Measurements from ENCODE around the gene HSD17B12. TPM values are rescaled to one million over a fixed set of nuclear protein-coding genes. Genes with fewer than 3 reads are reported as not detected.
"Not testable (repeated sequence)": the region's sequence is repeated elsewhere in the genome, so short reads cannot be mapped to it uniquely, and the experiment has no call there.

Gene HSD17B12
- total RNA-seq, 1 donor from 2014 or later, result 83.6 TPM

DNA sequence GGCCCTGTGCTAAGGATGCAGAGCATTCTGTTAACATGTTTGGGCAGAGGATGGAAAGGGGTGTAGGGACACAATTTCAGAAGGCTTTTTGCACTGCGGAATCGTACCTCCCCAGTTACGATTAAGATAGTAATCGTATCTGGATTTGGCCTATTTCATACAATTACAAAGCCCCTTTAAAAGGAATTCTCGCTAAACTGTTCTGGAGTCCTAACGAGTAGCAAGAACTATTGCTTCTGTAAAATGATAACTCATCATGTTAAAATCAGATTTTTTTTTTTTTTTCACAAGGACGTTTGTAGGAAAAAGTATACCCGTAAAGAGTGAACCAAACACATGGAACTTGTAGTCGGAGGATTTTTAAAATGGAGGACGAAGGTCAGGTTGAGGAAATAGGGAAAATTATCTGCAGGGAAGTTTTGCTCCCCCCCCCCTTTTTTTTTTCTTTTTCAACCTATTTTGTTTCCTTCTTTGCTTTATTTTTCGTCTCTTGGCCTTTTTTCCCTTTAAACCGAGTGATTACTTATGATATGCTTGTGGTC lies 934 bp downstream of the HSD17B12 start:
- no peaks in the 10 kb centered on the region for H3K27me3 ChIP-seq (ENCODE audit: low read depth)
- peak overlapping the region; percentile 96 for H3K27ac ChIP-seq (replicated peaks)
- peaks cover 10% of the 10 kb centered on the region for H3K36me3 ChIP-seq
- H3K4me1 ChIP-seq, result peaks cover 67% of the 10 kb centered on the region
- DNase-seq, result no peak
- peaks cover 4% of the 10 kb centered on the region for H3K9me3 ChIP-seq (replicated peaks)
- intact Hi-C loops (cut with micrococcal nuclease), result no loop called here
- TF ChIP-seq, protein P1, sequence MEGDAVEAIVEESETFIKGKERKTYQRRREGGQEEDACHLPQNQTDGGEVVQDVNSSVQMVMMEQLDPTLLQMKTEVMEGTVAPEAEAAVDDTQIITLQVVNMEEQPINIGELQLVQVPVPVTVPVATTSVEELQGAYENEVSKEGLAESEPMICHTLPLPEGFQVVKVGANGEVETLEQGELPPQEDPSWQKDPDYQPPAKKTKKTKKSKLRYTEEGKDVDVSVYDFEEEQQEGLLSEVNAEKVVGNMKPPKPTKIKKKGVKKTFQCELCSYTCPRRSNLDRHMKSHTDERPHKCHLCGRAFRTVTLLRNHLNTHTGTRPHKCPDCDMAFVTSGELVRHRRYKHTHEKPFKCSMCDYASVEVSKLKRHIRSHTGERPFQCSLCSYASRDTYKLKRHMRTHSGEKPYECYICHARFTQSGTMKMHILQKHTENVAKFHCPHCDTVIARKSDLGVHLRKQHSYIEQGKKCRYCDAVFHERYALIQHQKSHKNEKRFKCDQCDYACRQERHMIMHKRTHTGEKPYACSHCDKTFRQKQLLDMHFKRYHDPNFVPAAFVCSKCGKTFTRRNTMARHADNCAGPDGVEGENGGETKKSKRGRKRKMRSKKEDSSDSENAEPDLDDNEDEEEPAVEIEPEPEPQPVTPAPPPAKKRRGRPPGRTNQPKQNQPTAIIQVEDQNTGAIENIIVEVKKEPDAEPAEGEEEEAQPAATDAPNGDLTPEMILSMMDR (IDR thresholded peaks at IDR 0.05; ENCODE audit: borderline replicate concordance), result no peak
- H3K4me3 ChIP-seq, result peak overlapping the region; percentile 94

DNA sequence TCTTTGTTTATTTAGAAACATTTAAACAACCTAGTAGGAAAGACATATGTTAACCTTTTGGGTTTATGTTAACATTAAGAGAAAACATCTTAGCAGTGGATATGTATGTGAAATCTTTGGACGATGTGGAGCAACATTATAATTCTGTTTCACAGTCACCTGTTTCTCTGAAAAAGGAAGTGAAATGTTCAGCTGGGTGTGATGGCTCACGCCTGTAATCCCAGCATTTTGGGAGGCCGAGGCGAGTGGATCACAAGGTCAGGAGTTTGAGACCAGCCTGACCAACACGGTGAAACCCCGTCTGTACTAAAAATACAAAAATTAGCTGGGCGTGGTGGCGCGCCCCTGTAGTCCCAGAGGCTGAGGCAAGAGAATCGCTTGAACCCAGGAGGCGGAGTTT lies 1.5 kb downstream of the HSD17B12 start:
- peak overlapping the region; percentile 94 for H3K4me3 ChIP-seq
- DNase-seq; intact Hi-C loops (cut with micrococcal nuclease); H3K27me3 ChIP-seq (ENCODE audit: low read depth); H3K36me3 ChIP-seq; H3K9me3 ChIP-seq (replicated peaks): not testable (repeated sequence)
- peaks cover 73% of the 10 kb centered on the region for H3K4me1 ChIP-seq
- H3K27ac ChIP-seq (replicated peaks), result peak overlapping the region; percentile 96

DNA sequence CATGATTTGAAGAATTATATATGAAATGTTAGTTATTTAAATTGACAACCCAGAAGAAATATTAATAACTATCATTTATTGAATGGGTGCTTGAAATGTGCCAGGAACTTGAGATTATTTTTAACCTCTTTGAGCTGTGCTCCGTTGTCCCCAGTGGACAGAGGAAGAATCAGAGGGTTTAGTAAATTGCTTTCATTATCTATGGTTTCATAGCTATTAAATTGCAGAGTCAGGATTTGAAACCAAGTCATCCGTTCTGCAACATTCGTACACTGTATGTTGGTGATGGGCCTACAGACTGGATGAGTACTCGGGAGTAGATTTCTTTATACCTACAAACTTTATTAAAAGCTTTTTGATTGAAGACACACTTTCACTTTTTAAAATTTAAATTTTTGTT lies 4.9 kb downstream of the HSD17B12 start:
- intact Hi-C loops (cut with micrococcal nuclease), result no loop called here
- Histone ChIP-seq H3K27ac (replicated peaks) (peak overlapping the region; percentile 87), H3K4me3 (peak overlapping the region; percentile 1), H3K4me1 (peaks cover 92% of the 10 kb centered on the region), H3K27me3 (ENCODE audit: low read depth) (no peaks in the 10 kb centered on the region), H3K9me3 (replicated peaks) (no peaks in the 10 kb centered on the region), H3K36me3 (peaks cover 10% of the 10 kb centered on the region)
- no peak for DNase-seq
- TF ChIP-seq, protein P1 (IDR thresholded peaks at IDR 0.05; ENCODE audit: borderline replicate concordance), result peak; percentile 31

DNA sequence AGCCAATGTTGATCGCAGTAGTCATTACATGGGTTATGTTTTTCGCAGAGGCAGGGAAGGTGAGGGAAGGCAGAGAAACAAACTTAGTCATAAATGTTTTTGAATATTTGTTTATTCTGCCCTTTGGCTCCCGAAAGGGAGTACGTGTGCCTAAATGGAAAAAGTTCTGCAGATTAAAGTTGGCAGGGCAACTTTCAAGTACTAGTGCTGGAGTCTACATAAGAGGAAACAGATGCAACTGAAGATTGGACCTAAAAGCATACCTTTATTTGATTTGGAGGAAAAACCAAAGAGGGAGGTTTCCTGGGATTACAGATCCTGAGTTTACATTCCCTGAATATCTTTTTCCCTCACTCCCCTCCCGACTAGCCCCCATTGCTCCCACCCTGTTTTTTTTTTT lies 5.7 kb downstream of the HSD17B12 start:
- intact Hi-C loops (cut with micrococcal nuclease), result no loop called here
- H3K27me3 ChIP-seq (ENCODE audit: low read depth), result no peaks in the 10 kb centered on the region
- H3K4me1 ChIP-seq, result peaks cover 89% of the 10 kb centered on the region
- H3K9me3 ChIP-seq (replicated peaks), result no peaks in the 10 kb centered on the region
- H3K4me3 ChIP-seq, result peak overlapping the region; percentile 1
- no peak for DNase-seq
- TF ChIP-seq, protein P1 (IDR thresholded peaks at IDR 0.05; ENCODE audit: borderline replicate concordance), result no peak
- peak overlapping the region; percentile 87 for H3K27ac ChIP-seq (replicated peaks)
- H3K36me3 ChIP-seq, result peaks cover 10% of the 10 kb centered on the region

DNA sequence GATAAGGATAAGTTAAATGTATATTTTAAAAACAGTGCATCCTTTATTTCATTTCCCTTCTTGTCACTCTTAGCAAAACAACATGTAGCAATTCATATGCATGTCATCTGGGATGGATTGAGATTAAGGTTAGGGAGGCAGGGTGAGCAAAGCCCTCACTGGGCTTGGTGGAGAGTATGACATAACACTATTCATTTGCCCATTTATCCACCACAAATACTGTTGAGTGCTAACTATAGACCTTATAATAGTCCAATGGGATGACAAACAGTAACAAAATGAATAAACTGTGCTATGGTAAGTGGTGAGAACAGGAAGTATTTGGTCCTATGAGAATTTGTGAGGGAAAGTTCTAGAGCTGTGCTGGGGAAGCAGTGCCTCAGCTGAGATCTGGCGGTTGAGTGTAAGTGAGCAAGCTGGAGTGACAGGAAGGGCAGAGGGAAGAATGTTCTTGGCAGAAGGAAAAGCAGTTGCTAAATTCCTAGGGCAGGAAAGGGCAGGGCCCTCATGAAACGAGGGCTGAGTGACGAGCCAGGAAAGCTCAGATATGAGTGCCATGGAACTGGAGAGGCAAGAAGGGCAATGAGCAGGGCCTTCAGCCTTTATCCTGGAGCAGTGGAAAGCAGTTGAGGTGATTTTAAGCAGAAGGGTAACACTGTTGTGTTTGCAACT lies 6.7 kb downstream of the HSD17B12 start:
- H3K27me3 ChIP-seq (ENCODE audit: low read depth), result no peaks in the 10 kb centered on the region
- H3K36me3 ChIP-seq, result peaks cover 10% of the 10 kb centered on the region
- TF ChIP-seq, protein P1 (IDR thresholded peaks at IDR 0.05; ENCODE audit: borderline replicate concordance), result no peak
- peak; percentile 47 for DNase-seq
- peak overlapping the region; percentile 87 for H3K27ac ChIP-seq (replicated peaks)
- no peak overlapping the region for H3K4me3 ChIP-seq
- no peaks in the 10 kb centered on the region for H3K9me3 ChIP-seq (replicated peaks)
- intact Hi-C loops (cut with micrococcal nuclease), result no loop called here
- peaks cover 89% of the 10 kb centered on the region for H3K4me1 ChIP-seq

DNA sequence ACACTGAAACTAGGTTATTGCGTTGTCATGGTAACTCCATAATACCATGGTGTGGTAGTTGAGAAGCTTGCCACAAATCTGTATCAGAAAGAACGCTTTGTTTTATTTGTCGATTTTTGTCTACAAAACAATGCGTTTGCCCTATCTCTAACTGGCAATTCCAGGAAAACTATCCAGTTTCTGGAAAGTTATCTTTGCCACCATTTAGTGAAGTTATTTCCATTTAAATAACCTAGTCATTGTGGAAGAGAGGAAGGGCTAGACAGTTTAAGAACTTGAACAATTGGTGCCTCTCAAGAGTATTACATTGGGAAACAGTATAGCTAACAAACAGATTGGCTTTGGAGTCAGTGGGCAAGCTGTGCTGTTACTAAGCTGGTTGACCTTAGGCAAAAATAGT lies 7.9 kb downstream of the HSD17B12 start:
- peaks cover 2% of the 10 kb centered on the region for H3K36me3 ChIP-seq
- no peak overlapping the region for H3K4me3 ChIP-seq
- no peaks in the 10 kb centered on the region for H3K27me3 ChIP-seq (ENCODE audit: low read depth)
- H3K27ac ChIP-seq (replicated peaks), result peak overlapping the region; percentile 87
- TF ChIP-seq, protein P1 (IDR thresholded peaks at IDR 0.05; ENCODE audit: borderline replicate concordance), result no peak
- intact Hi-C loops (cut with micrococcal nuclease), result no loop called here
- peaks cover 88% of the 10 kb centered on the region for H3K4me1 ChIP-seq
- DNase-seq, result no peak
- H3K9me3 ChIP-seq (replicated peaks), result no peaks in the 10 kb centered on the region

Data from left ventricle myocardium inferior (tissue), 1 donor.